ENCODE measurements around the gene RNF186. TPM values are rescaled to one million over a fixed set of nuclear protein-coding genes. Genes with fewer than 3 reads are reported as not detected.

RNF186 gene
- total and polyA plus RNA-seq, 2 experiments from 2014 or later: 0.93 to 1.4 TPM

GRCh38 chr1:19768353-19769210 lies 46.5 kb downstream of the RNF186 start:
- H2AFZ ChIP-seq: no peak overlapping the region
- no peaks in the 10 kb centered on the region for H3K79me2 ChIP-seq

DNA sequence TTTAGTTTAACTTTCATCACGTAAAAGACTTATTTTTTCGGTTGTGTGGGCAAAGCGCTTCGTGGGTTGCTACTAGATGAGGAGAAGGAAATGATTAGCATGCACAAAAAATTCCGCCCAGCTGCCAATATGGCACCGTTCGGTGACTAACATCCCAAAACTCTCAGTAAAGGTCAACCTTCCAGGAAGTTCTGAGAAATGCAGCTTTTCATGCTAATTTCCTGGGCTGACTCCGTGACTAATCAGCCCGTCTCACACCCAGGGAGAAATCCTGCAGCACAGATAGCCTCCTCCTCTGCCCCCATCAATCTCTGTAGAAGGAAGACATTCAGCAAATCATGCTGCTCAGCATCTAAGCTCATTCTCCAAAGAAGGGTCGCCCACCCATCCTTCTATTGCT lies 49.5 kb downstream of the RNF186 start:
- DNase-seq (ENCODE audit: low spot score): peak; percentile 44
- no peaks in the 10 kb centered on the region for H4K20me1 ChIP-seq (ENCODE audit: insufficient read depth, poor library complexity, severe bottlenecking)
- no peaks in the 10 kb centered on the region for H3K9me2 ChIP-seq (replicated peaks; ENCODE audit: insufficient read depth)
- no peaks in the 10 kb centered on the region for H3K79me2 ChIP-seq
- no peaks in the 10 kb centered on the region for H3K27me3 ChIP-seq
- no peak overlapping the region for H2AFZ ChIP-seq
- no peak overlapping the region for H3K4me3 ChIP-seq
- TF ChIP-seq CTCF (IDR thresholded peaks at IDR 0.05; ENCODE audit: poor library complexity): no peak
- TF ChIP-seq EZH2phosphoT487 (IDR thresholded peaks at IDR 0.05; ENCODE audit: low read depth, severe bottlenecking, unreplicated experiment): no peak
- TF ChIP-seq EZH2 (IDR thresholded peaks at IDR 0.05; ENCODE audit: borderline replicate concordance): no peak
- H3K4me2 ChIP-seq: no peak overlapping the region
- H3K9me3 ChIP-seq (ENCODE audit: low read depth): no peaks in the 10 kb centered on the region
- no peaks in the 10 kb centered on the region for H3K36me3 ChIP-seq (replicated peaks; ENCODE audit: insufficient read depth, low read depth)
- H3K27ac ChIP-seq: peak overlapping the region; percentile 66
- no peaks in the 10 kb centered on the region for H3K4me1 ChIP-seq (ENCODE audit: insufficient read depth)
- WGBS (ENCODE audit: low lambda C conversion rate, missing lambda C conversion rate): 77% methylated on average over 10 of the region's 10 CpGs

More at GRCh38 chr1:19768353-19769210, 46.5 kb downstream of the RNF186 start:
- no peaks in the 10 kb centered on the region for H3K36me3 ChIP-seq (replicated peaks; ENCODE audit: insufficient read depth, low read depth)
- H3K4me1 ChIP-seq (ENCODE audit: insufficient read depth): no peaks in the 10 kb centered on the region
- WGBS (ENCODE audit: low lambda C conversion rate, missing lambda C conversion rate): 83% methylated on average over 18 of the region's 18 CpGs
- DNase-seq (ENCODE audit: low spot score): no peak
- H3K27ac ChIP-seq: no peak overlapping the region
- H3K9me2 ChIP-seq (replicated peaks; ENCODE audit: insufficient read depth): no peaks in the 10 kb centered on the region
- no peaks in the 10 kb centered on the region for H3K9me3 ChIP-seq (ENCODE audit: low read depth)
- no peaks in the 10 kb centered on the region for H4K20me1 ChIP-seq (ENCODE audit: insufficient read depth, poor library complexity, severe bottlenecking)
- TF ChIP-seq EZH2phosphoT487 (IDR thresholded peaks at IDR 0.05; ENCODE audit: low read depth, severe bottlenecking, unreplicated experiment) (no peak), EZH2 (IDR thresholded peaks at IDR 0.05; ENCODE audit: borderline replicate concordance) (no peak), CTCF (IDR thresholded peaks at IDR 0.05; ENCODE audit: poor library complexity) (no peak)
- no peak overlapping the region for H3K4me3 ChIP-seq
- no peaks in the 10 kb centered on the region for H3K27me3 ChIP-seq
- H3K4me2 ChIP-seq: no peak overlapping the region

DNA sequence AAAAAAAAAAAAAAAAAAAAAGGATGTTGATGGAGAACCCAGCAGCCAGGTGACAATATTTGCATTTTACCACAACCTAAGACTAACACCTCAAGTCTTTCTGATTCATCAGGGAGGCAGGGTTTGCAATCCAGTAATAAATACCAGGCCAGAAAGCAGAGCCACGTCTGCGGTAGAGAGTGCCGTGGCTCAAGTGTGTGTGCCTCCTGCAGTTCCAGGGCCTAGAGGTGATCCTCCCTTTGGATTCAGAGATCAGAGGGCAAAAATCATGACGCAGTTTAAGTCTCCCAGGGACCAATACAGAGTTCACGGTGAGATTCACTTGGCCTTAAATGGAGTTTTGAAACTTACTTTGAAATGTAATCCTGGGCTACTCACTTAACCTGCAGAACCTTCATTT lies 50.2 kb downstream of the RNF186 start:
- H3K9me2 ChIP-seq (replicated peaks; ENCODE audit: insufficient read depth): no peaks in the 10 kb centered on the region
- H3K79me2 ChIP-seq: no peaks in the 10 kb centered on the region
- H2AFZ ChIP-seq: no peak overlapping the region
- peak overlapping the region; percentile 66 for H3K27ac ChIP-seq
- H3K4me2 ChIP-seq: no peak overlapping the region
- no peaks in the 10 kb centered on the region for H3K27me3 ChIP-seq
- DNase-seq (ENCODE audit: low spot score): peak; percentile 39
- no peaks in the 10 kb centered on the region for H3K9me3 ChIP-seq (ENCODE audit: low read depth)
- no peaks in the 10 kb centered on the region for H3K4me1 ChIP-seq (ENCODE audit: insufficient read depth)
- no peaks in the 10 kb centered on the region for H3K36me3 ChIP-seq (replicated peaks; ENCODE audit: insufficient read depth, low read depth)
- 52% methylated on average over 5 of the region's 5 CpGs for WGBS (ENCODE audit: low lambda C conversion rate, missing lambda C conversion rate)
- no peak overlapping the region for H3K4me3 ChIP-seq
- no peaks in the 10 kb centered on the region for H4K20me1 ChIP-seq (ENCODE audit: insufficient read depth, poor library complexity, severe bottlenecking)
- TF ChIP-seq EZH2phosphoT487 (IDR thresholded peaks at IDR 0.05; ENCODE audit: low read depth, severe bottlenecking, unreplicated experiment) (no peak), CTCF (IDR thresholded peaks at IDR 0.05; ENCODE audit: poor library complexity) (no peak), EZH2 (IDR thresholded peaks at IDR 0.05; ENCODE audit: borderline replicate concordance) (no peak)

Other genes with a start within 250 kb of the RNF186 start
- gene NBL1, start 171.0 kb downstream of the RNF186 start, total RNA-seq: 16.5 and 22.3 TPM in 2 replicates
- 41.3 and 46.9 TPM in 2 replicates for gene NBL1, start 171.0 kb downstream of the RNF186 start, polyA plus RNA-seq
- gene HTR6, start 150.4 kb downstream of the RNF186 start, total RNA-seq: not detected in 2 replicates
- gene HTR6, start 150.4 kb downstream of the RNF186 start, polyA plus RNA-seq: not detected in 2 replicates
- 12.0 and 13.0 TPM in 2 replicates for gene TMCO4, start 15.4 kb downstream of the RNF186 start, total RNA-seq
- 8.7 and 12.7 TPM in 2 replicates for gene TMCO4, start 15.4 kb downstream of the RNF186 start, polyA plus RNA-seq
- gene OTUD3, start 67.1 kb upstream of the RNF186 start, total RNA-seq: 9.2 and 9.3 TPM in 2 replicates
- 3.0 and 4.1 TPM in 2 replicates for gene OTUD3, start 67.1 kb upstream of the RNF186 start, polyA plus RNA-seq
- gene PLA2G2E, start 108.3 kb upstream of the RNF186 start, total RNA-seq: not detected in 2 replicates
- not detected in 2 replicates for gene PLA2G2E, start 108.3 kb upstream of the RNF186 start, polyA plus RNA-seq
- gene PLA2G2A, start 164.3 kb upstream of the RNF186 start, total RNA-seq: 170 and 340 TPM in 2 replicates
- 1,328 and 1,609 TPM in 2 replicates for gene PLA2G2A, start 164.3 kb upstream of the RNF186 start, polyA plus RNA-seq